Measurements from ENCODE around the gene CBX6. TPM values are rescaled to one million over a fixed set of nuclear protein-coding genes. Genes with fewer than 3 reads are reported as not detected.

The CBX6 gene
- total and polyA plus RNA-seq, 10 of the 15 experiments (the other 5 are each of a cell fraction or from before 2014, with no cell fraction given): 3.6 to 142 (median 37.4) TPM

DNA sequence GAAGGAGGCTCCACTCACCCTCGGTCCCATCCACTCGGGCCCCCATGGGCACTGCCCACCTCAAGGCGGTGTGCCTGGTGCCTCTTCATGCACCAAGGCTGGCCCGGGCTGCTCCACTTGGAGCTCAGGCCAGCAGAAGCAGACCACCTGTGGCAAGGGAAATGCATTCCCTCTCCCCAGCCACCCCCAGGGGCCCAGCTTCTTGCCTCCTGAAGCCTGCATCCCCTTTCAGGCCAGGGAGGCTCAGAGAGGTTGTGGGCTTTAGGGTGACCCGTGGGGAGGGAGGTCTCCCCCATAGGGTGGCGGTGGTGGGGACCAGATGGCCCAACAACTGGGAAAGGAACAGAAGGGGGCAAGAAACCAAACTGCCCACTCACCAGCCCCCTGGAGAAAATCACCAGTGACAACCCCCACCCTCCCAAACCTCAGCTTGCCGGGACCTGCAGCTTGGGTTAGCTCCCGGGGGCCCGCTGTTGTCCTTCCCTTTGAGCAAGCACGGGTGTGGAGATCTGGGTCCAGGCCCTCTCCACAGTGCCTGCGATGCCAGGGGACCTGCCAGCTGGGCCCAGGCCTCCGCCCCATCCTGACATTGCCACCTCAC is 8.4 kb downstream of the CBX6 start:
- 45% methylated on average over 12 of the region's 12 CpGs for WGBS (ENCODE audit: insufficient coverage, insufficient replicate concordance, low lambda C conversion rate, missing lambda C conversion rate)
- Histone ChIP-seq H3K4me3 (no peak overlapping the region), H3K4me1 (ENCODE audit: control insufficient read depth, insufficient read depth, low read length) (peaks cover 2% of the 10 kb centered on the region; the same call in 1 of the 2 replicates), H3K4me2 (ENCODE audit: control insufficient read depth, insufficient read depth) (no peak overlapping the region), H3K79me2 (ENCODE audit: control insufficient read depth, insufficient read depth, low read length) (peaks cover 3% of the 10 kb centered on the region), H2AFZ (ENCODE audit: control insufficient read depth, low read depth, low read length) (no peak overlapping the region), H3K36me3 (ENCODE audit: control insufficient read depth in 2 of 2, insufficient read depth in 2 of 2, low read length in 1 of 2) (peaks cover 14 to 16% of the 10 kb centered on the region in 2 experiments; a peak in 3 of 4 replicates), H3K9ac (ENCODE audit: control insufficient read depth, insufficient read depth, low read length) (no peak overlapping the region), H3K9me3 (replicated peaks; ENCODE audit: control insufficient read depth, insufficient read depth, low read length) (no peaks in the 10 kb centered on the region), H3K27me3 (replicated peaks in 1 of 2; ENCODE audit: control insufficient read depth in 2 of 2, insufficient read depth in 2 of 2, low read length in 1 of 2) (no peaks in the 10 kb centered on the region), H4K20me1 (ENCODE audit: control insufficient read depth, insufficient read depth) (peaks cover 5% of the 10 kb centered on the region; the same call in 1 of the 2 replicates), H3K27ac (ENCODE audit: control insufficient read depth, insufficient read depth) (no peak overlapping the region)
- TF ChIP-seq NR2C1 (IDR thresholded peaks at IDR 0.05) (no peak), WRNIP1 (IDR thresholded peaks at IDR 0.05; ENCODE audit: borderline replicate concordance, low read depth, low read length) (no peak), TARDBP (IDR thresholded peaks at IDR 0.05; ENCODE audit: borderline replicate concordance) (no peak), NR2C2 (IDR thresholded peaks at IDR 0.05; ENCODE audit: borderline replicate concordance, control insufficient read depth, insufficient read length, low read depth) (no peak), POLR2A (IDR thresholded peaks at IDR 0.05; ENCODE audit: low read depth, low read length) (peak; percentile 35)
- ATAC-seq (peak; percentile 10), DNase-seq (ENCODE audit: low read depth, low spot score) (no peak), FAIRE-seq (no peak)
- intact Hi-C loops (cut with micrococcal nuclease; ENCODE audit: unreplicated experiment): no loop called here
- no TSS peak for BruUV-seq (replicated peaks)
- SMC1A ChIA-PET (ENCODE audit: uncharacterized antibody, unreplicated experiment): no interaction called here
- in situ Hi-C loops (cut with MboI): no loop called here
- RAD21 ChIA-PET (ENCODE audit: unreplicated experiment): no interaction called here
- POLR2A ChIA-PET: interaction anchor here (0.6 kb wide), 1 partner anchor 361 kb away, joined by 4 read pairs; no protein-coding TSS in a partner anchor
- CTCF ChIA-PET: interaction anchor here (1.8 kb wide), 1 partner anchor 94 kb away, joined by 6 read pairs; no protein-coding TSS in a partner anchor
